Measurements from ENCODE around the gene LIPM.
"Not testable (repeated sequence)": the region's sequence is repeated elsewhere in the genome, so short reads cannot be mapped to it uniquely, and the experiment has no call there.

The LIPM gene

DNA sequence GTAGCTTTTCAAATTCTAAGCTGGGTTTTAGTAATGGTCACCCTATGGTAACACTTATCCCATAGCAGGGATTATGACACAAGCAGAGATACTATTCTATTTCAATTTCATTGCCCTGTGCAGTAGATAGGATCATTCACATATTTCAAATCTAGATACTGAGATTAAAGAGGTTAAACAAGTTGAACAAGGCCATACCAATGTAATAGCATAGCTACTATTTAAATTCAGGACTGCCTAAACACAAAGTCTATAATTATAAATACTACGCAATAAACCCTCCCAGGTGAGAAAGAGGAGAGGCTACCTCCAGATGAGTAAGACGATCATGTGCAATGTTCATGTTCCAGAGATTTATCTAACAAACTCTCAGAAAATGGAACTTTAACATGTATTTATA lies 1.1 kb downstream of the LIPM start:
- DNase-seq: no peak

DNA sequence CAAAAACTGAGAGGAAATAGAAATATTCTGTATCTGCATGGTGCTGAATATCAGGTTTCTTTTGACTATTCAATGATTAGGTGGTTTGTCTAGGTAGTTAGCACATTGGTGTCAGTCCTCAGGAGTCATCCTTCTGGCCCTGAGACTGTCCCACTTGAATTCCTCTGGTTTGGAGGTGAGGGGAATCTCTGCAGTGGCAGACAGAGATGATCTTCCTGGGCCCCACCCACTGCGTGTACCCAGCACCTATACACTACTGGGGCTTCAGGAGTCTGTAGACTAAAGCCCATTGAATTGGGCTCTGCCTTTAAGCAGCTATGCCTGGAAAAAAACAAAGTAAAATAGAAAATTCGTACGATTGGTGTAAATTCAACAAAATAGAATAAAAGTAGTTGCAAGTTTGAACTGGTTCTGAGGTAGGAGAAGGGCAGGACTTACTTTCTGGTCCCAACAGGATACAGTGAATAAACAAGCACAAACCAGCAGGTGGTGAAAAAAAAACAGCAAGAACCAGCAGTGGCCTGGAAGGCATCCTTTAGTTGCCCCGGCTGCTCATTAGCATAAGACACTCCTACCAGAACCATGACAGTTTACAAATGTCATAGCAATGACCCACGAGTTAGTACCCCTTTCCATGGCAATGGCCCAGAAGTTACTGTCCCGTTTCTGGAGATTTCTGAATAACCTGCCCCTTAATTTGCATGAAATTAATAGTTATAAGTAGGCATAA lies 1.7 kb downstream of the LIPM start:
- no peak for DNase-seq

DNA sequence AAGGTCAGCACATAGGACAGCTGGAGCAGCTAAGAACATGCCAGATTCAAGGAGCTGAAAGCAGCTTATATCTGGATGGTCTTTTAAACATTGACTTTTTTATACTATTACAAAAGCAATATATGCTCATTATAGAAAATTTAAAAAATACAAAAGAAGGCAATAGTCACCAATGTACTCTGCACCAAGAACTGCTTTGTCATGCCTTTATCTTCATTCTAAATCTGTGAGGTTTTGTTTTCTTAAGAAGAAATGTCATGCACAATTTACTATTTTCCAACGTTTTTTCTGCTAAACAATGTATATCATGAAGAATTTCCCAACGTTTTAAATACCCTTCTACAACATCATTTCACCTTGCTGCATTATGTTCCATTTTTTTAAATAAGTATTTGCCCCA lies 2.8 kb downstream of the LIPM start:
- no peak for DNase-seq

- DNase-seq: no peak
Observed at GRCh38 chr10:88805924-88806323, 3.4 kb downstream of the LIPM start.

- DNase-seq: no peak
Observed at GRCh38 chr10:88809621-88810020, 7.1 kb downstream of the LIPM start.

DNA sequence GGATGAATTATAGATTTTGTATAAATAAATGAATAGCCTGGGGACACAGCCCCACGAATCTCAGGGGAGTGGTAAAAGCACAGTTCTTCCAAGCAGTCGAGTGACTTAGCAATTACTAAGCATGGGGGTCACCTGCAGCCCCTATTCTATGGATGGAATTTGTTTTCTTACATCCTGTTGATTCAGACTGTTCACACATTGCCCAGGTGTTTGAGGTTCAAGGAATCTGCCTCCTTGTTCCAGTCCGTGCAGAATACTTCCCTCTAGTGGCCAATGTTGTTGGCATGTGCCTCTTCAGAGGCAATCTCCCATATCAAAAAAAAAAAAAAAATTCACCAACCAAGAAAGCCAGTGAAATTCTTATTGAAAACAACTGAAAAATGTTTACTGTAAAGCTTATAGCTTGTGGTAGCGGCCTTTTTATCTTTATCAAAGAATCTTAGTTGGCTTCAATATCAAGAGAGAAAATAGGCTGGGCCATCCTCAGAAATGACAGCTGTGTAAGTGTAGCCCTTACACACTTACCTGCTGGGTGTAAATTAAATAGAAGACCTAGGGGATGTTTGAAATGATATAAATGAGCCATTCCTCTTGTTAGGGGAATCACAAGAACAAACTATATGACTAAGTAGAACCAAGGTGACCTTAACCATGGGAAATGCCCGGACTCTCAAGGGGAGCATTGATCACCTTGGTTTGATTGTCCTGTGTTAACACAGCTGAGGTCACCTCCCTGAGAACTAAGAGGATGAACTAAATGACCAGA lies 7.8 kb downstream of the LIPM start:
- peak; percentile 64 for DNase-seq

- DNase-seq: no peak
Observed at GRCh38 chr10:88813200-88813599, 10.7 kb downstream of the LIPM start.

DNA sequence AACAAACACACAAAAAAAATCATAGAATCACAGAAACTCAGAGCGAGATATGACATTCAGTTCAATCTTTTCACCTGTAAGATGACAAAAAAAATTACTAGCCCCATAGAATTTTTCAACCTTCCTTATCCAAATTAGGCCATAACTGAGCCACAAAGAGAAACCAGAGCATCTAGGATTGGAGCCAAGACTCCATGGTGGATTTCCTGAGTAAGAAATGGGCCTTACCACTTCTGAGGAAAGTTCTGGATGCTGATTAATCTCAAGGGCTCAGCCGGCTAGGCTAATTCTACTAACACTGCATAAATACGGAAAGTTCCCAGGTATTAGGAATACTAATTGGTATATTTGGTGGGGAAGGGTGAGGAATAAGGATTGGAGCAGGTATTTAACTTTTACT lies 16.8 kb downstream of the LIPM start:
- no peak for DNase-seq

DNA sequence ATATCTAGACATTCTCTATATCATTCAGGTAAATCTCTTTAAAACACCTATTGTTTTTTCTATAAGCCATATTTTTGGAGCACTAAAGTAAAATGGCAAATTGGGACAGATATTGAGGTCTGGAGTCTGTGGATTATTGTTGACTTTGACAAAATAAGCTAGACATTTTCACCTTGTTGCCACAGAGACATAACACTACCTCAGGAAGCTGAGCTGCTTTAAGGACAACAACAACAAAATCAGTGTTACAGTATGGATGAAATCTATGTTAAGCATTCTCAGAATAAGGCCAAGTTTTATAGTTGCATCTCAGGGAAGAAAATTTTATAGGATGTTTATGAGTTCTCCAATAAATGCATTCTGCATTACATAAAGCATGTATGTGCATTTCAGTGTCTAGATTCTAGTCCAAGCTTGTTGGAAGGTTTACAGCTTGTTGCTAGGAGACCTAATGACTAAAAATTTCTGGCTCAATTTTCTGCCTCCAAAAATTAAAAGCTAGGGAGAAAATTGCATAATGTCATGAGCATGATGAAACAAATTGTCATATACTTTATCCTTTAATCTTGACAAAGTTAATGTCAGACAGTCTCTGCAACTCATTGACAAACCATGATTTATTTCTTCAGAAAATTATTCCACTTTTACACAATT lies 18.3 kb downstream of the LIPM start:
- DNase-seq: no peak

DNA sequence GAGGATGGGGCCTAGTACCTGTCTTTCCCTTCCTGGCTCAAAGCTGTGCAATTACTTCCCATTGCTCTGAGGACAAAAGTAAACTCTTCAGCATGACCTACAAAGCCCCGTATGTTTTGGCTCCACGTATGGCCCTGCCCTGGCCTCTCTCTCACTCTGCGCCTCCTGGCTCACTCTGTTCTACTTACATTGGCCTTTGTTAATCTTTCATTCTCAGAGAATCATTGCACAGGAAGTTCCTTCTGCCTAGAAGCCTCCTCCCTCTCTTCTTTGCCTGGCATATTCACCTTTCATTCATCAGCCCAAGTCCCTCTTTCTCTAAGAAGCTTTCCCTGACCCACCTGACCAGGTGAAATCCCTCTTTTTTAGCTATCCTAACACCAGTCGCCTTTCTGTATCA lies 23.9 kb downstream of the LIPM start:
- no peak for DNase-seq

DNA sequence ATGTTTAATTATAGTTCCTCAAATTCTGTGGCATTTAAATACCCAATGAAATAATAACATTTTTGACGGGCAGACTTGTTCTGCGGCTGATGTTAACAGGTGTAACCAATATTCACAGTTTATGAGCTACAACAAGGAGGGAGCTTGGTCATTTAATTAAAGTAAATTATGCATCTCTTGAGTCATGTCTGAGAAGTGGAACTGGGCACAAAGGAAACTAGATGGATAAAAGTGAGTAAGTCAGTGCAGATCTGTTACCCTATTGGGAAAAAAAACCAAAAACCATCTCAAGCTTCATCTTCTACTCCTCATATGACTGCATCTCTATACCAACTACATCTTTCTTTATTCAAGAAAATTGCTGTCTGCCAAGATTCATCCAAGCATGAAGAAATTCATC lies 25.1 kb downstream of the LIPM start:
- no peak for DNase-seq

GRCh38 chr10:88828310-88828709 lies 25.8 kb downstream of the LIPM start:
- no peak for DNase-seq

DNA sequence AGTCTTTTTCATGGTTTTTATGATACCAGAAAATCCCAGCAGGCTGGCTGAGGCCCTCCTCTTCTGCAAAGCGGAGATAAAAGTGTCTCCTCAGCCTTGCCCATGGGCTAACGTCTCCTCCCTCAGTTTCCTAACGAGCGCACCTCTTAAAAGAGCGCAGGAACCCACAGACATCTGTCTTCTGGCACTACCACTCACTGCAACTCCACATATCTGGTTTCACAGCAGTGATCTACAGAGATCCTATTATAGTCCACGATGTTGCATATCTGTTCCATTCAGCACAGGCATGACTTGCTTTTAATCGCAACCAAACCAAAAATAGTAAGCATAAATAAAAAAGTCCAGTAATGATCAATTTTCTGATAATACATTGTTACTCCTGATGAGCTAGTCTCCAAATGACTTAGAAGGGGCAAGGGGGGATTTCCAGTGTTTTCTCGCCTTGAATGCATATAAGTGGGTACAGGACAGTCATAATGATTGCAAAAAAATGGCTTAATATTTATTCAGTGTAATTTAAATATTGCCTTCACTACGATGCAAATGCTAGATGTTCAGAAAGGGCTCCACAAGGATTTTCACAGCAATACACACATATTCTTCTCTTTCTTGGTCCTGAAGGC lies 28.2 kb downstream of the LIPM start:
- DNase-seq: peak; percentile 63

GRCh38 chr10:88831709-88832108 lies 29.2 kb downstream of the LIPM start:
- DNase-seq: peak; percentile 82

GRCh38 chr10:88832376-88832775 lies 29.8 kb downstream of the LIPM start:
- DNase-seq: no peak

GRCh38 chr10:88833156-88833555 lies 30.6 kb downstream of the LIPM start:
- DNase-seq: no peak

DNA sequence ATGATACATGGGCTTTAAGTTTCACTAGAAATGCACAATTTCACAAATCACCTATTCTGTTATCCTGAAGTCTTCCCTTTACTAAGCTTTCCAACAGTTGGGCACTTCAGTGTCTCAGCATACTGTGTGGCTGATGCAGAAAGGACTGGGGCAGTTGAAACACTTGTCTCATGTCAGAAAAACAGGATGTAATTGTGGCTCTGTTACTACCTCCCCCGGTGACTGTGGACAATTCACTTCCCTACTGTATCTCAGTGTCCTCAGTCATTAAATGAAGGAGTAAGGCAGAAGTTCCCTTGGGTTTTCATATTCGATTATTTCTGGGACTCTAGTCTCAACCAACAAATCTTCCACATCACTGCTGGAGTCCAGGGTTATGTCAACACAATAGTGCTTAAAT lies 31.2 kb downstream of the LIPM start:
- no peak for DNase-seq

- peak; percentile 92 for DNase-seq
Observed at GRCh38 chr10:88835096-88835909, 32.8 kb downstream of the LIPM start.

- no peak for DNase-seq
Observed at GRCh38 chr10:88835910-88836221, 33.3 kb downstream of the LIPM start.

GRCh38 chr10:88837632-88838031 lies 35.1 kb downstream of the LIPM start:
- not testable (repeated sequence) for DNase-seq

DNA sequence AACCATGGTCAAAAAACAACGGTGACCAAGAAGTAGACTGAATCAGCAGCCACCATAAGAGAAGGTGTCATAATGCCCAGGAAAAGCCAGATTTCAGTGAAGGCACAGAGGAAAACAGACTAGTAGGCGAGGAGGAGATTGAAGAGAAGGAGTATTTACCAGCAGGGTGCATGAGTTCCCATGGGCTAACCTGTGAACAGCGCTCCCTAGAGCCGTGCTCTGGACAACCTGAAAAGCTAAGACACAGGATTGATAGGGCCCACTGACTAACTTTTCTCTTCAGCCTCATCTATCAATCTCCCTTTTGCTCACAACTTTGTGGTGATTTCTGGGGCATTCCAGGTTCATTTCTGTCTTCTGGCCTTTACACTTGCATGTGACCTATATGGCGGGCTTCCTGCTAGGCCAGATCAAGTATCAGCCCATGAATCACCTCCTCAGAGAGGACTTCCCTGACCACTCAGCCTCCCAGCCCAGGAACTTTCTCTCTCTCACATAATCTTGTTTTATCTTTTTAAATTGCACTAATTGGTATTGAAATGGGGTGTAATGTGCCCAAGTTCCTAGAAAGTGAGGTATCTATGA lies 36.3 kb downstream of the LIPM start:
- DNase-seq: no peak

GRCh38 chr10:88840104-88840503 lies 37.6 kb downstream of the LIPM start:
- DNase-seq: no peak

DNA sequence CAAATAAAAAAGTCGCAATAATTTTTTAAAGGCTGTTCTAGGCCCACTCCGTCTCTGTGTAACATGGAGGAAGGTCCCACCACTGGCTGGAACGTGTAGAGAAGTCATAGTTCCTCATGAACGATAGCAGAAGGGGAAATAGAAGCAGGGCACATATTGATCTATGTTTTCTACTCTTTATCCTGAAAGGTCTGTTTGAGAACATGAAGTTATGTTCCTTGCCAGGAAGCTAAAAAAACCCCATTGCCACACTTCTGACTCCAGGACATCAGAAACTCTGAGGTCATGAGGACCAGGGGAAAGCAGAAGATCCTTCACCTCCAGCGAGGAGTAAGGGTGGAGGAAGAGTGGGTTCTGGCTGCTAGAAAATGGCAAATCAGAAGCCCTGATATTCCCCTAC lies 38.4 kb downstream of the LIPM start:
- no peak for DNase-seq

Measured in activated CD4-positive, alpha-beta T cell treated with anti-CD3 and anti-CD28 coated beads, Interleukin-2, amount 50 U/mL, for 16 hours (primary cell).